D721Med (cell line): ENCODE measurements around the gene RENBP.

ENCODE experiments used
- DNase-seq: peaks from one replicate; pipeline ENCODE4 v3.0.0; 2011; ENCODE audit warnings: low spot score; ENCODE audit not compliant: insufficient read length
- FAIRE-seq: peaks from 2 replicates; lab custom pipeline; 2011; peaks lifted over from hg19 to GRCh38; lab: Jason Lieb, UNC
- TF ChIP-seq, protein P1 (sequence below): IDR thresholded peaks from 2 replicates; pipeline ENCODE4 v1.5.1; 2012; ENCODE audit warnings: mild to moderate bottlenecking, control low read depth; ENCODE audit not compliant: insufficient read depth; ENCODE audit errors: missing control alignments

The RENBP gene

DNA sequence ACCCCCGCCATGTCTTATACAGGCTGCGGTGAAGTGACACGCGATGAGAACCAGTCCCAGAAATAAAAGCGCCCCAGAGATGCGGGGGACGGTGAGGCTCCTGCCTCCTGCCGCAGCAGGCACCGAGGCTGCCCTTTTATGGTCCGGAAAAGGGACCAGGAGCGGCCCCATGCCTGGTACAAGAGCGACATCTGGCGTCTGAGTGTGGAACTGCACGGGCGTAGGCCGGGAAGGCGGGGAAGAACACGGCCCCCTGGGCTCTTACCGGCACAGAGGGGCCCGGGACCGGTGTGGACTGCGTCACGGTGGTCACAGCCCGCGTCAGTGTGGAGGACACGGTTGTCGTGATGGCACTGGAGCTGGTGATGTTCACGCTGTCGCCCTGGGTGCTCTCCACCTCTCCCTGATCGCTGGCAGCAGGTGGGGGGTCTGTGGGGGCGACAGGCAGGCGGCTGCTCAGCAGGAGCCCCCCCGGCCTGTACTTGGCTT is 8.9 kb upstream of the RENBP start:
- TF ChIP-seq, protein P1, sequence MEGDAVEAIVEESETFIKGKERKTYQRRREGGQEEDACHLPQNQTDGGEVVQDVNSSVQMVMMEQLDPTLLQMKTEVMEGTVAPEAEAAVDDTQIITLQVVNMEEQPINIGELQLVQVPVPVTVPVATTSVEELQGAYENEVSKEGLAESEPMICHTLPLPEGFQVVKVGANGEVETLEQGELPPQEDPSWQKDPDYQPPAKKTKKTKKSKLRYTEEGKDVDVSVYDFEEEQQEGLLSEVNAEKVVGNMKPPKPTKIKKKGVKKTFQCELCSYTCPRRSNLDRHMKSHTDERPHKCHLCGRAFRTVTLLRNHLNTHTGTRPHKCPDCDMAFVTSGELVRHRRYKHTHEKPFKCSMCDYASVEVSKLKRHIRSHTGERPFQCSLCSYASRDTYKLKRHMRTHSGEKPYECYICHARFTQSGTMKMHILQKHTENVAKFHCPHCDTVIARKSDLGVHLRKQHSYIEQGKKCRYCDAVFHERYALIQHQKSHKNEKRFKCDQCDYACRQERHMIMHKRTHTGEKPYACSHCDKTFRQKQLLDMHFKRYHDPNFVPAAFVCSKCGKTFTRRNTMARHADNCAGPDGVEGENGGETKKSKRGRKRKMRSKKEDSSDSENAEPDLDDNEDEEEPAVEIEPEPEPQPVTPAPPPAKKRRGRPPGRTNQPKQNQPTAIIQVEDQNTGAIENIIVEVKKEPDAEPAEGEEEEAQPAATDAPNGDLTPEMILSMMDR, result peak; percentile 59
- FAIRE-seq, result no peak
- peak; percentile 74 for DNase-seq

DNA sequence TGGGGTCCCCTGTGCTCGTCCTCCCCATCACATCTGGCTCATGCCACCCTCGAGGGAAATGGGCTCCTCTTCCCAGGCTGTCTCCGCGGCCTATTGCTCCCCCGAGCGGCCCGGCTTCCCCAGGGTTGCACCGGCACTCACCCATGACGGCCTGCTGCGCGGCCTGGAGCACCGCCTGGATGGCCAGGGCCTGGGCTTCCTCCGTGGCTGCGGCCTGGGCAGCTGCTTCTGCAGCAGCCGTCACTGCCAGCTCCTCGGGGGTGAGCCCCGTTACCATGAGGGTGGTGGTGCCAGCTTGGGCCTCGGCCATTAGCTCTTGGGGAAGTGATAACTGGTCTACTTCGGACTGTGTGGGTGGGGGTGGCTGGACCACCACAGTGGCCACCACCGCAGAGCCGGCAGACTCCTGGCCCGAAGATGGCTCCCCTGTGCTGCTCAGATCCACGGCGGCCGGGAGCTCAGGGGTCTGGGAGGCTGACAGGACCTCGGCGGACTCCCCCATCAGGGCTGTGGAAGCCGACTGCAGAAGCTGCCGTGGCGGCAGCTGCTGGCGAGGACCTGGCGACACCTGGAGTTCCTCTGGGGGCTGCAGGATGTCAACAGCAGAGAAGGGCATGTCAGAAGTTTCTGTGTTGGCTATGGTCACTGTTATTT is 8.1 kb upstream of the RENBP start:
- FAIRE-seq (no peak), DNase-seq (no peak)
- TF ChIP-seq, protein P1, result no peak

DNA sequence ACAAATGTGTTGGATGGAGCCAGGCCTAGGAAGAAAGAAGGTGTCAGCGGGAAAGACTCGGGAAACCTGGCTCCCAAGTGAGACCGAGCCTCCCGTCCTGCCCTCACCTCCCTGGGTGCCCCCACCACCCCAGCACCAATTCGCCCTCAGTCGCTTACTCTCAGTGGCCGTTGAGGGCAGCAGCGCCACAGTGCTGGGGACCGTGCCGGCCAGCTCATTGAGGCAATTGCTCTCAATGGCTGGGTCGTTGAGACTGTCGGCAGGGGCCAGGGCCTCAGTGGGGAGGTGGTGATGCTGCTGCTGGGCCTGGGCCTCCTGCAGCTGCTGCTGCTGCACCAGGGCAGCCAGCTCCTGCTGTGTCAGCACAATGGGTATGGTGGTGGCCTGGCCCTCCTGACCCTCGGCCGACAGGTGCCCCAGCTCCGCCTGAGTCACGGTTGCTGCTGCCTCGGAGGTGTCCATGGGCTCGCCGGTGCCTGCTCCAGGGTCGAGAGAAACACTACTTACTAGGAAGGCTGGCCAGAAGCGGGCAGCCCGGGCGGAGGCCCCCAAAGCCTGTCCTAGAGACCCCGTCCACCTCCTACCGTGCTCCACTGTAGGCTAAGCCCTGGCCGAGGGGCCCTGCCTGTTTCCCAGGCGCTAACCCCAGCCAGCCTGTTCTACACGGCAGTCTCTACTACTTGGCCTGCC is 7.4 kb upstream of the RENBP start:
- no peak for DNase-seq
- FAIRE-seq, result no peak
- TF ChIP-seq, protein P1, result no peak

DNA sequence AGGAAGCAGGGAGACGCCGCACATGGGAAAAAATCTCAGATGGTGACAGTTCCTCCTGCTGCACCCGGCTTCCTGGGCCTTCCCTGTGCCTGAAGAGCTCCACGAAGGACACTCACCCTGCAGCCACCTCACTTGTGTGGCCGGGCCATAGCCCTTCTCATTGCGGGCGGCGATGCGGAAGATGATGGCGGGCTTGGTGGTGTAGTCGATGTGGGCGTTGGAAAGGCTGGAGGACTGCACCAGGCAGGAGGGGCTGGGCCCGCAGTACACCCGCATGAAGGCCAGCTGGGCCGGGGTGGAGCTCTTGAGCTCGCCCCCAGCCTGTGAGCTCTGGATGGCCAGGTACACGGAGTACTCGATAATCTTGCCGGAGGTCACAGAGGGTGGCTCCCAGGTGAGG is 5.7 kb upstream of the RENBP start:
- TF ChIP-seq, protein P1, result no peak
- DNase-seq (no peak), FAIRE-seq (no peak)

DNA sequence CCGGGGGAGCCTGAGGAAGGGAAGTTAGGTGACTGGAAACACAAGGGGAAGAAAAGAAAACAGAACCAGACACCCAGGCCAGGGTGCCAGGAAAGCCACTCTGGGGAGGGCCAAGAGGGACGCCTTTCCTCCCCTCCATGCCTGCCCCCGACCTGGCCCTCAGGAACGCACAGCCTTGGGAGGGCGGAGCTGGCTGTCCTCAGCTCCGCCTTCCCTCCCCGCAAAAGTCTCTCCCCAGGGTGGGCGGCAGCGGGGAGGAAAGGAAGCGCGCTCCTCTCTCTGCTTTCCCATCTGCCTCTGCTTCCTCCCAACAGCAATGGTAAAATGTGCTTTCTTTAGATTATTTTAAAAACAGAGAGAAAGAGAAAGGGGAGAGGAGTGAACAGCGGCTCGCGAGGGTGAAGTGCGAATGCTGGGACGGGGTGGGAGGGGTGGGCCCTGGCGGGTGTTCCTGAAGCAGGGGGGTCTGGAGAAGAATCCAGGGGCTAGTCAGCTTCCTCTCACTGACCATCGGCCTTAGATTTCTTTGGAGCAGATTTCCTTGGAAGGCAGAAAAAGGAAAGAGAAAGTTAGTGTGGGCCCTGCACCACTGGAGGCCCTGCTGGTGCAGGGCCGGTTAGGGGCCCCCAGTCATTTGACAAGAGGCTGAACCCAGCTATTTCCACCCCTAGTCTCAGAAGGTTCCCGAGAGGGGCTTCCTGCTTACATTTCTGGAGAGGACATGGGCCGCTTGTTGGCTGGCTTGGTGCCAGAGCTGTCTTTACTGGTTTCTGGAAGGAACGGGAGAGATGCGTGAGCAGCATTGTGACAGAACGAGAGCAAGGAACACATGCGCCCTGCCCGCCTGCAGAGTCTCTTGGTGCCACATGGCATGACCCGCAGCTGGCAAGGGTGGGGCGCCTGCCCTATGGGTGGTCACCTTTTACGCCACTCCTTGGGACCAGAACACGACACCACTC is 4.7 kb upstream of the RENBP start:
- TF ChIP-seq, protein P1, result no peak
- no peak for FAIRE-seq

DNA sequence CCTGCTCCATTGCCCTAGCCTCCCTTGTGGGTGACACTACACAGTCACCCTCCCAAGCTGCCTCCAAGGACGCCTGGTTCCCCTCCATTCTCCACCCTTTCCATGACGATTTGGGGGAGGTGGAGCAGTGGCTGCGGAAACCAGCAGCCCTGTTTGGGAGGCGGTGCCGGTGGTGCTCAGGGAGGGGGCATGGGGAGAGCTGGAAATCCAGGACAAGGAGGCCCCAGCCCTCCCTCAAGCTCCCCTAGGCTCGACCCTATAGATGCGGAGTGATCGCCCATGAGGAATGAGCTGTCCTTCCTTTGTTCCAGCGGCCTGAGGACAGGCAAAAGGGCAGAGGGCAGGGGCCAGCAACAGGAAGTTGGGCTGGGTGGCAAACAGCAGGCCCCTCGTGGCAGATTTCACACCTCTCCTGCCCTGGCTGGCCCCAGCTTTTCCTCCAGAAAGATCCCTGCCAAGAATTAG is 3.6 kb upstream of the RENBP start:
- no peak for DNase-seq
- TF ChIP-seq, protein P1, result no peak
- FAIRE-seq, result no peak

More for the DNA sequence above, 4.7 kb upstream of the RENBP start:
- DNase-seq, result no peak
